Lower lobe of right lung (tissue), 2 donors: ENCODE results near the gene FAM163A. TPM values are rescaled to one million over a fixed set of nuclear protein-coding genes. Genes with fewer than 3 reads are reported as not detected.

ENCODE experiments used
- ATAC-seq, 2 donors: fragments of 200-7000 bp; cut with Tn5 transposase; one replicate each; pipeline ENCODE4 v1.9.1; 2020 to 2022; ENCODE audit warnings: mild to moderate bottlenecking in 2 of 2, moderate library complexity in 2 of 2
- DNase-seq: peaks from one replicate; pipeline ENCODE4 v3.0.0-alpha.2; 2020
- H3K27ac ChIP-seq: fragments of 200-600 bp; one replicate; pipeline ENCODE4 v1.8.0; 2022
- H3K27me3 ChIP-seq: fragments of 200-600 bp; one replicate; pipeline ENCODE4 v1.8.0; 2022; ENCODE audit warnings: low read depth
- H3K36me3 ChIP-seq: fragments of 200-600 bp; one replicate; pipeline ENCODE4 v1.8.0; 2022; ENCODE audit warnings: mild to moderate bottlenecking
- H3K4me1 ChIP-seq: fragments of 200-600 bp; one replicate; pipeline ENCODE4 v1.8.0; 2022
- H3K4me3 ChIP-seq: fragments of 200-600 bp; one replicate; pipeline ENCODE4 v1.8.0; 2022; ENCODE audit warnings: mild to moderate bottlenecking
- H3K9me3 ChIP-seq: fragments of 200-600 bp; one replicate; pipeline ENCODE4 v1.8.0; 2022
- intact Hi-C: fragments of 100-400 bp; cut with DNase I; formaldehyde crosslinking; loops from one replicate; pipeline ENCODE4 v1.11.0; 2022
- total RNA-seq: library from RNA; stranded (reverse); fragmentation: NEBNext Ultra II Directional; extraction: Animal tissue kit (Norgen Biotek cat#: 25700); gene quantifications from one replicate; pipeline ENCODE4 v1.2.1, GENCODE V29; 2021
- TF ChIP-seq, protein P1 (sequence below): fragments of 200-600 bp; IDR thresholded peaks from one replicate; pipeline ENCODE4 v1.8.0; 2022; ENCODE audit warnings: antibody characterized with exemption, mild to moderate bottlenecking
- donor health status: DM: no; HTN: yes; CAD: no; lungs with severe emphysema.

The FAM163A gene
- total RNA-seq, 1 donor from 2014 or later: not detected

DNA sequence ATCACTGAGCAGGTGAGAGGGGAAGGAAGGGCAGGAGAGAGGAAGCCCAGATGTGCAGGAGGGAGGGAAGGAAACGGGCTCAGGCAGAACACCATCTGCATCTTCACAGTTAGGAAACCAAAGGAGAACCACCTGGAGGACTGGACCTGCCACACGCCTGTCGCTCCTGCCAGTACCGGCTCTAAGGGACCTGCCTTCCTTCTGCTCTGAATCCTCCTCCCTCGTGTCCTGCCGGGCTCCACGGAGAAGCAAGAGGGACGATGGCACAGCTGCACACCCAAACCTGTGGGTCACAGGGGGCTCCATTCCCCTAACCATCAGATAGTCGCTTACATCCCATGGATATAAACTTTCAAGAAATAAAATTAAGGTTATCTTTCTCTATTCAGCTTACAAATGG lies 78.4 kb downstream of the FAM163A start:
- Histone ChIP-seq H3K4me3 (no peak overlapping the region), H3K4me1 (peaks cover 4% of the 10 kb centered on the region), H3K9me3 (no peaks in the 10 kb centered on the region), H3K36me3 (no peaks in the 10 kb centered on the region), H3K27ac (no peak overlapping the region), H3K27me3 (no peaks in the 10 kb centered on the region)
- no peak for DNase-seq
- intact Hi-C loops: no loop called here
- ATAC-seq: no peak
- TF ChIP-seq, protein P1, sequence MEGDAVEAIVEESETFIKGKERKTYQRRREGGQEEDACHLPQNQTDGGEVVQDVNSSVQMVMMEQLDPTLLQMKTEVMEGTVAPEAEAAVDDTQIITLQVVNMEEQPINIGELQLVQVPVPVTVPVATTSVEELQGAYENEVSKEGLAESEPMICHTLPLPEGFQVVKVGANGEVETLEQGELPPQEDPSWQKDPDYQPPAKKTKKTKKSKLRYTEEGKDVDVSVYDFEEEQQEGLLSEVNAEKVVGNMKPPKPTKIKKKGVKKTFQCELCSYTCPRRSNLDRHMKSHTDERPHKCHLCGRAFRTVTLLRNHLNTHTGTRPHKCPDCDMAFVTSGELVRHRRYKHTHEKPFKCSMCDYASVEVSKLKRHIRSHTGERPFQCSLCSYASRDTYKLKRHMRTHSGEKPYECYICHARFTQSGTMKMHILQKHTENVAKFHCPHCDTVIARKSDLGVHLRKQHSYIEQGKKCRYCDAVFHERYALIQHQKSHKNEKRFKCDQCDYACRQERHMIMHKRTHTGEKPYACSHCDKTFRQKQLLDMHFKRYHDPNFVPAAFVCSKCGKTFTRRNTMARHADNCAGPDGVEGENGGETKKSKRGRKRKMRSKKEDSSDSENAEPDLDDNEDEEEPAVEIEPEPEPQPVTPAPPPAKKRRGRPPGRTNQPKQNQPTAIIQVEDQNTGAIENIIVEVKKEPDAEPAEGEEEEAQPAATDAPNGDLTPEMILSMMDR: no peak

DNA sequence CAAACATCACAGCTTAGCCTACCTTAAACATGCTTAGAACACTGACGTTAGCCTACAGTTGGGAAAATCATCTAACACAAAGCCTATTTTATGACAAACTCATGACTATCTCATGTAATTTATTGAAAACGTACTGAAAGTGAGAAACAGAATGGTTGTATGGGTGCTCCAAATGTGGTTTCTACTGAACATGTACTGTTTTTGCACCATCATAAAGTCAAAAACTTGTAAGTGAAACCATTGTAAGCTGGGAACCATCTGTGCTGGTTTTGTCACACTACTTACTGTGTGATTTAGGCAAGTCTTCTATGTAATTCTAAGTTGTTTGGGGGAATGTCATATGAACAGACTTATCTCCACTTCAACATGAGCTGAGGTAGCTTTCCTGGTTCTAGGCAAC lies 79.0 kb downstream of the FAM163A start:
- no peak overlapping the region for H3K27ac ChIP-seq
- TF ChIP-seq, protein P1: no peak

DNA sequence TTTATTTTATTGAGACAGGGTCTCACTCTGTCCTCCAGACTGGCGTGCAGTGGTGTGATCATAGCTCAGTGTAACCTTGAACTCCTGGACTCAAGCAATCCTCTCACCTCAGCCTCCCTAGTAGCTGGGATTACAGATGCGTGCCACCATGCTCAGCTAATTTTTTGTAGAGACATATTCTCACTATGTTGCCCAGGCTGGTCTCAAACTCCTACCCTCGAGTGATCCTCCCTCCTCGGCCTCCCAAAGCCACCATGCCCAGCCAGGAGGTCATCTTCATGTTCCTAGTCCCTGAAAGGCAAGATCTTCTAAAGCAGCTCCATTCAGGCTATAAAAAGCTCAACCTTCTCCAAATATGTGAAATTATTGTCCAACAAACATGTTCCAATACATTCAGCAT lies 80.6 kb downstream of the FAM163A start:
- Histone ChIP-seq H3K4me3 (no peak overlapping the region), H3K27ac (no peak overlapping the region), H3K9me3 (no peaks in the 10 kb centered on the region), H3K27me3 (no peaks in the 10 kb centered on the region), H3K36me3 (no peaks in the 10 kb centered on the region), H3K4me1 (no peaks in the 10 kb centered on the region)
- DNase-seq (no peak), ATAC-seq (no peak)
- intact Hi-C loops: no loop called here
- TF ChIP-seq, protein P1: no peak

More for the DNA sequence above, 79.0 kb downstream of the FAM163A start:
- intact Hi-C loops: no loop called here
- H3K27me3 ChIP-seq: no peaks in the 10 kb centered on the region
- no peaks in the 10 kb centered on the region for H3K9me3 ChIP-seq
- no peaks in the 10 kb centered on the region for H3K36me3 ChIP-seq
- H3K4me3 ChIP-seq: no peak overlapping the region
- no peak for ATAC-seq
- H3K4me1 ChIP-seq: no peaks in the 10 kb centered on the region
- DNase-seq: no peak

DNA sequence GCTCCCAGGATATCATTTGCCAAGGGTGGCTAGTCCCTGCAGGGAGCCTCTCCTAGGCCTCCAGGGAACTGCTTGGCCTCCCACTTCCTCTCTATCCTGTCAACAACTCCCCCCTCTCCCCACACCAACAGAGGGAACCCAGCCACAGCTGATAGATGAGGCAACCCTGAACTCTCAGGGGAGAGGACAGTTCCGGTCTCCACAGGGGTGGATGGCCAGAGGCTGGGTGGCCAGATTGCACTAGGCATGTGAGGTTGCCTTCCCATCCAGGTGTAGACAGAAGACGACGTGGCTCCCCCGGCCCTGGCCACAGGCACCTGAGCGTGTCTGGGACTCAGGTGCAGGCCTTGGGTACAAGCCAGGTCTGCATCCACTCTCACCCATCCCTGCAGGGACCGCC lies 81.2 kb downstream of the FAM163A start:
- no peak for DNase-seq
- H3K36me3 ChIP-seq: no peaks in the 10 kb centered on the region
- no peak for ATAC-seq
- no peaks in the 10 kb centered on the region for H3K27me3 ChIP-seq
- intact Hi-C loops: no loop called here
- H3K27ac ChIP-seq: no peak overlapping the region
- TF ChIP-seq, protein P1: no peak
- H3K4me1 ChIP-seq: no peaks in the 10 kb centered on the region
- no peak overlapping the region for H3K4me3 ChIP-seq
- H3K9me3 ChIP-seq: no peaks in the 10 kb centered on the region

DNA sequence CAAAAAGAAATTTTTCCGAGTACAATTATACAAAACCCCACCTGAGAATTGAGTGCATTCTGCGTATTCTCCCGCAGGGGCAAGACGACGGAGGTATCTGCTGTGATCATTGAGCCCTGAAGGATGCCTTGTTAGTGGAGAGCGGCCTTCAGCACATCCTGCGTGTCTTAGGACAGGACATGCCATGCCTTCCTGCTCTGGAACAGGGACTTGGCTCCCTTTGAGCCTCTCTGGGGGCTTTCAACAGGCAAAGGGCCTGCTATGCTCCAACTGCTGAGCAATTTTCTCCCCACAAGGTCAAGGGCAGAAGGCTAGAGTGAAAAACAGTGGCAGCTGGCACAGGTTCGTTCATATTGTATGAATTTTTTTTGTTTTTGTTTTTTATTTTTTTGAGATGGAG lies 82.1 kb downstream of the FAM163A start:
- no peaks in the 10 kb centered on the region for H3K27me3 ChIP-seq
- DNase-seq (no peak), ATAC-seq (no peak)
- TF ChIP-seq, protein P1: no peak
- H3K36me3 ChIP-seq: no peaks in the 10 kb centered on the region
- H3K9me3 ChIP-seq: no peaks in the 10 kb centered on the region
- no peak overlapping the region for H3K4me3 ChIP-seq
- intact Hi-C loops: no loop called here
- H3K27ac ChIP-seq: no peak overlapping the region
- no peaks in the 10 kb centered on the region for H3K4me1 ChIP-seq
